HEK293 (cell line): ENCODE measurements around the gene XRCC2.

ENCODE experiments used
- CTCF ChIA-PET: fragments of 350-600 bp; formaldehyde crosslinking; extraction: SDS; loops from one replicate; lab custom pipeline; 2021; ENCODE audit warnings: antibody characterized with exemption; lab: Yijun Ruan, JAX
- POLR2A ChIA-PET: fragments of 300-600 bp; formaldehyde crosslinking; extraction: SDS; loops from one replicate; lab custom pipeline; 2020; ENCODE audit warnings: antibody characterized with exemption, inconsistent platforms; lab: Yijun Ruan, JAX
- H3K27ac ChIP-seq: fragments of 200-500 bp; sonication (Bioruptor generic); 2 replicates; pipeline ENCODE4 v1.5.1; 2014; ENCODE audit warnings: low read depth, low read length, control low read depth, inconsistent platforms; ENCODE audit errors: extremely low read depth
- H3K36me3 ChIP-seq, 2 experiments: fragments of 200-500 bp in 1 of 2; sonication (Bioruptor generic) in 1 of 2; 1 replicate in 1 of 2; 2 replicates in 1 of 2; pipeline ENCODE4 v1.5.1; 2014 to 2017; ENCODE audit warnings: inconsistent platforms in 2 of 2, low read length in 2 of 2; ENCODE audit not compliant: control insufficient read depth in 2 of 2, insufficient read depth in 1 of 2
- H3K4me1 ChIP-seq: fragments of 200-500 bp; sonication (Bioruptor generic); 2 replicates; pipeline ENCODE4 v1.5.1; 2014; ENCODE audit warnings: mild to moderate bottlenecking, low read length, inconsistent platforms; ENCODE audit not compliant: control insufficient read depth, insufficient read depth
- H3K4me3 ChIP-seq: 2 replicates; pipeline ENCODE4 v1.5.1; 2011; ENCODE audit warnings: low read depth, mild to moderate bottlenecking, control low read depth, low read length, moderate library complexity
- H3K9me3 ChIP-seq: fragments of 200-500 bp; sonication (Bioruptor generic); 2 replicates; pipeline ENCODE4 v1.5.1; 2014; ENCODE audit warnings: low read depth, low read length, inconsistent platforms; ENCODE audit not compliant: control insufficient read depth, insufficient read depth
- KLF17 ChIP-seq: fragments of 450-650 bp; formaldehyde crosslinking; IDR thresholded peaks from 2 replicates; pipeline ENCODE4 v1.5.1; 2016; ENCODE audit warnings: missing biosample characterization, missing genetic modification characterization
- SP7 ChIP-seq: fragments of 450-650 bp; formaldehyde crosslinking; IDR thresholded peaks from 2 replicates; pipeline ENCODE4 v1.5.1; 2016; ENCODE audit warnings: missing biosample characterization, missing genetic modification characterization
- TSHZ1 ChIP-seq: fragments of 450-650 bp; formaldehyde crosslinking; IDR thresholded peaks from 2 replicates; pipeline ENCODE4 v1.5.1; 2016; ENCODE audit warnings: missing biosample characterization, missing genetic modification characterization, borderline replicate concordance
- ZBTB48 ChIP-seq: fragments of 450-650 bp; formaldehyde crosslinking; IDR thresholded peaks from 2 replicates; pipeline ENCODE4 v1.5.1; 2016; ENCODE audit warnings: missing biosample characterization, missing genetic modification characterization
- ZEB2 ChIP-seq: fragments of 450-650 bp; formaldehyde crosslinking; IDR thresholded peaks from 2 replicates; pipeline ENCODE4 v1.5.1; 2016; ENCODE audit warnings: missing biosample characterization, missing genetic modification characterization
- ZNF148 ChIP-seq: fragments of 450-650 bp; formaldehyde crosslinking; IDR thresholded peaks from 2 replicates; pipeline ENCODE4 v1.5.0; 2017; ENCODE audit warnings: missing biosample characterization, missing genetic modification characterization, borderline replicate concordance
- ZNF280C ChIP-seq: fragments of 450-650 bp; formaldehyde crosslinking; IDR thresholded peaks from 2 replicates; pipeline ENCODE4 v1.5.1; 2016; ENCODE audit warnings: missing biosample characterization, missing genetic modification characterization
- ZNF311 ChIP-seq: fragments of 450-650 bp; formaldehyde crosslinking; IDR thresholded peaks from 2 replicates; pipeline ENCODE4 v1.5.1; 2017; ENCODE audit warnings: missing biosample characterization, missing genetic modification characterization, borderline replicate concordance
- ZNF335 ChIP-seq: fragments of 450-650 bp; formaldehyde crosslinking; conservative IDR thresholded peaks from 2 replicates; pipeline ENCODE4 v1.5.1; 2016; ENCODE audit warnings: missing biosample characterization, missing genetic modification characterization
- ZNF391 ChIP-seq: fragments of 450-650 bp; formaldehyde crosslinking; IDR thresholded peaks from 2 replicates; pipeline ENCODE4 v1.5.1; 2016; ENCODE audit warnings: low read depth, missing biosample characterization, missing genetic modification characterization, borderline replicate concordance
- ZNF513 ChIP-seq: fragments of 450-650 bp; IDR thresholded peaks from 2 replicates; pipeline ENCODE4 v1.5.1; 2018; ENCODE audit warnings: missing biosample characterization, missing genetic modification characterization
- ZNF561 ChIP-seq: fragments of 450-650 bp; IDR thresholded peaks from 2 replicates; pipeline ENCODE4 v1.5.1; 2018; ENCODE audit warnings: missing biosample characterization, missing genetic modification characterization, borderline replicate concordance
- ZNF596 ChIP-seq: fragments of 450-650 bp; IDR thresholded peaks from 2 replicates; pipeline ENCODE4 v1.5.0; 2018; ENCODE audit warnings: missing biosample characterization, mild to moderate bottlenecking, missing genetic modification characterization, moderate library complexity
- ZNF629 ChIP-seq: fragments of 450-650 bp; formaldehyde crosslinking; IDR thresholded peaks from 2 replicates; pipeline ENCODE4 v1.5.1; 2017; ENCODE audit warnings: missing biosample characterization, missing genetic modification characterization
- ZNF660 ChIP-seq: fragments of 450-650 bp; IDR thresholded peaks from 2 replicates; pipeline ENCODE4 v1.5.1; 2018; ENCODE audit warnings: missing biosample characterization, mild to moderate bottlenecking, missing genetic modification characterization
- ZNF701 ChIP-seq: fragments of 450-650 bp; formaldehyde crosslinking; IDR thresholded peaks from 2 replicates; pipeline ENCODE4 v1.5.1; 2016; ENCODE audit warnings: missing biosample characterization, missing genetic modification characterization
- ZNF747 ChIP-seq: fragments of 450-650 bp; formaldehyde crosslinking; IDR thresholded peaks from 2 replicates; pipeline ENCODE4 v1.5.1; 2016; ENCODE audit warnings: missing biosample characterization, missing genetic modification characterization
- ZNF791 ChIP-seq: fragments of 450-650 bp; formaldehyde crosslinking; IDR thresholded peaks from 2 replicates; pipeline ENCODE4 v1.5.1; 2016; ENCODE audit warnings: missing biosample characterization, missing genetic modification characterization

XRCC2 gene

GRCh38 chr7:152674860-152675758 is 832 bp downstream of the XRCC2 start (continued):
- TF ChIP-seq TSHZ1: no peak
- TF ChIP-seq ZEB2 (tag by site-specific recombination): no peak
- 0 out of 2 replicates have a peak, but pooled peaks have one; percentile 23 for TF ChIP-seq ZNF596 (tag by site-specific recombination)
- peak; percentile 42; the same call in 1 of the 2 replicates for TF ChIP-seq ZBTB48
- no peak for TF ChIP-seq ZNF148
- 0 out of 2 replicates have a peak, but pooled peaks have one; percentile 32 for TF ChIP-seq ZNF561 (tag by site-specific recombination)
- TF ChIP-seq ZNF335: peak; percentile 87; the same call in 1 of the 2 replicates

GRCh38 chr7:152673897-152674296 is 2.0 kb downstream of the XRCC2 start:
- ChIA-PET CTCF (interaction anchor here (0.5 kb wide), 1 partner anchor 31 kb away, joined by 7 read pairs; no protein-coding TSS in a partner anchor), POLR2A (no interaction called here)
- Histone ChIP-seq H3K27ac (no peak overlapping the region), H3K36me3 (peaks cover 8 to 35% of the 10 kb centered on the region in 2 experiments; a peak in 2 of 3 replicates), H3K4me1 (no peaks in the 10 kb centered on the region), H3K4me3 (no peak overlapping the region), H3K9me3 (no peaks in the 10 kb centered on the region)
- TF ChIP-seq ZNF701 (tag by site-specific recombination): no peak

- H3K27ac ChIP-seq: no peak overlapping the region
- ChIA-PET POLR2A (no interaction called here), CTCF (no interaction called here)
- no peaks in the 10 kb centered on the region for H3K4me1 ChIP-seq
- no peak overlapping the region for H3K4me3 ChIP-seq
- H3K36me3 ChIP-seq: peaks cover 9 to 47% of the 10 kb centered on the region in 2 experiments; a peak in 2 of 3 replicates
- H3K9me3 ChIP-seq: no peaks in the 10 kb centered on the region
- no peak for TF ChIP-seq ZNF391 (tag by site-specific recombination)
- no peak for TF ChIP-seq ZNF747 (tag by site-specific recombination)
- TF ChIP-seq SP7 (tag by site-specific recombination): no peak
- no peak for TF ChIP-seq ZNF660
- no peak for TF ChIP-seq KLF17 (tag by site-specific recombination)
- TF ChIP-seq ZNF629 (tag by site-specific recombination): no peak
- TF ChIP-seq ZNF280C (tag by site-specific recombination): no peak
- TF ChIP-seq ZNF513: no peak
- no peak for TF ChIP-seq ZNF311 (tag by site-specific recombination)
- TF ChIP-seq ZNF791: no peak
Observed at GRCh38 chr7:152672626-152673025, 3.3 kb downstream of the XRCC2 start.
